HG03135 (cell line): ENCODE results near the gene CD84.
"Not testable (repeated sequence)": the region's sequence is repeated elsewhere in the genome, so short reads cannot be mapped to it uniquely, and the experiment has no call there.

Experiments used
- ATAC-seq: cut with Tn5 transposase; IDR thresholded peaks from one replicate; pipeline ENCODE4 v1.9.1; 2021; ENCODE audit warnings: mild to moderate bottlenecking, moderate library complexity; ENCODE audit not compliant: unreplicated experiment

The CD84 gene

GRCh38 chr1:160576390-160576789 is 2.9 kb downstream of the CD84 start:
- no peak for ATAC-seq

DNA sequence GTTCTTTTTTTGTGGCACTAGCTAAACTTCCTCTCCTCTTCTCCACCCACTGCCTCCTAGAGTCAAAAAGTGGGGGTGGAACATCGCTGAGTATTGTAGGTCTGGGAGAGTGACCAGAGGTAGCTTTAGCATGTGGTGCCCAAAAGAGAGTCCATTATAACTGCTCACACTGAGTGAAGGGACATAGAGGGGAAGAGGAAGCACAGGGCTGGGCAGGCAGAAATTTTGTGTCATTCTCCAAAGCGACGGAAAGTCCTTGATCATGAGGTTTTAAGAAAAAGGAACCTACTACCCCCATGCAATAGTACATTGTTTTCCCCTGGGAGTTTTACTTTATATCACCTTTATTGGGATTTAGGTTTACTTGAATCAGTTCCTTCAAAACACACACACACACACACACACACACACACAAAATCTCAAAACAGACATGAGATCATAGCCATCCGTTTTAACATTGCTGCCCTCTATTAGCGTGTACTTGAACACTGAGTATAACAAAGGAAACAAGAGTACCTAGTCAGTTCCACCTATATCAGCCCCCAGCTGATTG is 4.1 kb downstream of the CD84 start:
- no peak for ATAC-seq

DNA sequence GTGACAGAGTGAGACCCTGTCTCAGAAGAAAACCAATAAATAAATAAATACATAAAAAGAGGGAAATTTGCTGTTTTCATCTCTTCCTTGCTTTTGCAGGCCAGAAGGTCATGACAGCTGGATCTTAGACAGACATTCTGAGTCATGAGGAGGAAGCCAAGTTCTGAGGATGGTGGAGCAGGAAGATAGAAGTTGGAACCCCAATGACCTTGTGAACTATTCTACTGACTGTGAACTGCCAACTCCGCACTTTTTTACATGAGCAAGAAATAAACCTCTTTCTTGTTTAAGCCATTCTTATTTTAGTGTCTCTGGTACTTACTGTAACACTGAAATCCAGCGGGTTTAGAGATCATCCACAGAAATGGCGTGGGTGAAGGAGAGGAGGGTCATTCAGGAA is 8.5 kb downstream of the CD84 start:
- ATAC-seq = no peak

GRCh38 chr1:160569806-160570205 is 9.5 kb downstream of the CD84 start:
- ATAC-seq = no peak

DNA sequence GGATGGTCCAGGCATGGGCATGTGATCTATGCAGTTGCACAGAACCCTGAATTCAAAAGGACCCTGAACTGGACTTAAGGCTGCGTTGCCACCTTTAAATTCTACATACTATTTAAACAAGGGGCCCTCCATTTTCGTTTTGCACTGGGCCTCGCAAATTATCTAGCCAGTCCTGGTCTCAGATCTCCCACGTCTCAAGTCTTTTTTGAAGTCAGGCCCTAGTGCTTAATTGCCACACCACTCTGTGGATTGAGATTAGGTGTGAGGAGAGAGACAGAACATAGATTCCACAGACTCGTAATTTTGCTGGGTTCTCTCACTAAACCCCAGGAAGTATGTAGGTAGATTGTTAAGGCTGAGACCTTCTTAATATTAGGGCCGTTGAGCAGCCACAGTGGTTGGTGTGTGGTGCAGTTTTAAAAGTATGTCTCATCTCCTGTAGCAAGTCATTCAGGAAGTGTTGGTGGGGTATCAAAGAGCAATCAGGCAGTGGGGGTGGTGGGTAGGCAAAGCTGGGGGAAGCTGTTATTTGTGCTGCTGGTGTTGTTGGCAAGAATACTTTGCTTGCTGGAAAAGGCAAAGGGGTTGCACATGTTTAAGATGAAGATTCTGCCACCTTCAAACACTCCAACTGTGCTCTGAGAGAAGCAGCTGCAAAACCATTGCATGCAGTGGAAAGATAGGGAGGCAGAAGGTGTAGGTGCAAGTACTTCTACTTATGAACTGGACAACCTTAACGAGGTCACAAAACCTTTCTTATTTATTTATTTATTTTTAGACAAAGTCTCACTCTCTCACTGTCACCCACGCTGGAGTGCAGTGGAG is 11.2 kb downstream of the CD84 start:
- no peak for ATAC-seq

DNA sequence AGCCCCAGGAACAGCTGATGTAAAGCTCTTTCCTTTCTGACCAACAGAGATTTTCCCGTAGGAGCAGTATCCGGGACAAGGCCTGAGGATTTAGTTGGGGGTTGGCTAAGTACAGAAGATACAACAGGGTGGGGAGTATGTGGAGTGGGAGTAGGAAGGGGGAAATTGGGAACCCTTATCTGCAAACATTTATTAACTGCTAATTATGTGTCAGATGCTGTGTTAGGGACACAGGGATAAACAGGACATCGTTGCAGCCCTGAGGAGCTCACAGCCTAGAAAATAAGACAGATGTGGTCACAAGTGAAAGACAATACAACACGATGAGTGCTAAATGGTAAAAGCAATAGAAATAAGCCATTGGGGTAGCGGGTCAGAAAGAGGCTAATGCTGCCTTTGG is 12.0 kb downstream of the CD84 start:
- no peak for ATAC-seq

DNA sequence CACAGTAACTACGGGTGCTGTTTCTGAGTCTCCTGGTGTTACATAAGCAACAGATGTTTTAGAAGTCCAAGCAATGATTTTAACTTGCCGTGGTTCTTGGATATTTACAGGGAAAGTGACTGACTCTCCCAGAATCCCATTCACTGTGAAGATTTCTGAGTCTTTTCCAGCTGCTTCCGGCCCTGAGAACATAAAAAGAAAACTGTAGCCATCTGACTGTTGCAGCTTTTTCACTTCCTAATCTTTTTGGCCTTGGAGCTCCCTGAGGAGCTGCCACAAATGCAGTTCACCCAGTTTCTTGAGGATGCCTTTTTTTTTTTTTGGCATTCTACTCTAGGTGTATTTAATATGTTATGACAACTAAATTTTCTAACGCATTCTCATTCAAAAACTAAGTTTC is 13.7 kb downstream of the CD84 start:
- ATAC-seq = no peak

- not testable (repeated sequence) for ATAC-seq
These were observed 16.1 kb downstream of the CD84 start for GRCh38 chr1:160563230-160563629.

- not testable (repeated sequence) for ATAC-seq
These were observed 16.6 kb downstream of the CD84 start for GRCh38 chr1:160562745-160563144.

DNA sequence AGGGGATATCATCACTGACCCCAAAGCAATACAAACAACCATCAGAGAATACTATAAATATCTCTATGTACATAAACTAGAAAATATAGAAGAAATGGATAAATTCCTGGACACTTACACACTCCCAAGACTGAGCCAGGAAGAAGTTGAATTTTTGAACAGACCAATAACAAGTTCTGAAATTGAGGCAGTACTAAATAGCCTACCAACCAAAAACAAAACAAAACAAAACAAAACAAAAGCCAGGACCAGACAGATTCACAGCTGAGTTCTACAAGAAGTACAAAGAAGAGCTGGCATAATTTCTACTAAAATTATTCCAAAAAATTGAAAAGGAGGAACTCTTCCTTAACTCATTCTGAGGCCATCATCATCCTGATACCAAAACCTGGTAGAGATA is 18.5 kb downstream of the CD84 start:
- no peak for ATAC-seq

DNA sequence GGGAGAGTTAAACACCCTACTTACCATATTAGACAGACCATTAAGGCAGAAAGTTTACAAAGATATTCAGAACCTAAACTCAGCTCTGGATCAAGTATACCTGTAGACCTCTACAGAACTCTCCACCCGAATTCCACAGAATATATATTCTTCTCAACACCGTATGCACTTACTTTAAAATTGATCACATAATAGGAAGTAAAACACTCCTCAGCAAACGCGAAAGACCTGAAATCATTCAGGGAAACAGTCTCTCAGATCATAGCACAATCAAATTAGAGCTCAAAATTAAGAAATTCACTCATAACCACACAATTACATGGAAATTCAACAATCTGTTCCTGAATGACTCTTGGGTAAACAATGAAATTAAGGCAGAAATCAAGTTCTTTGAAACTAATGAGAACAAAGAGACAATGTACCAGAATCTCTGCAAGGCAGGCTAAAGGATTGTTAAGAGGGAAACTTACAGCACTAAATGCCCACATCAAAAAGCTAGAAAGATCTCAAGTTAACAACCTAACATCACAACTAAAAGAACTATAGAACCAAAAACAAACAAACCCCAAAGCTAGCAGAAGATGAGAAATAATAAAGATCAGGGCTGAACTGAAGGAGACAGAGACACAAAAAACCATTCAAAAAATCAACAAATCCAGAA is 19.1 kb downstream of the CD84 start:
- ATAC-seq = no peak

DNA sequence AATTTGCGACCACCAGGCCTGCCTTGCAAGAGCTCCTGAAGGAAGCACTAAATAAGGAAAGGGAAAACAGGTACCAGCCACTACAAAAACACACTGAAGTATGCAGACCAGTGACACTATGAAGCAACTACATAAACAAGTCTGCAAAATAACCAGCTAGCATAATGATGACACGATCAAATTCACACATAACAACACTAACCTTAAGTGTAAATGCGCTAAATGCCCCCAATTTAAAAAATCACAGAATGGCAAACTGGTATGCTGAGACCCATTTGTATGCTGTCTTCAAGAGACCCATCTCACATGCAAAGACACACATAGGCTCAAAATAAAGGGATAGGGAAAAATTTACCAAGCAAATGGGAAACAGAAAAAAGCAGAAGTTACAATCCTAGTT is 19.9 kb downstream of the CD84 start:
- ATAC-seq = not testable (repeated sequence)

- ATAC-seq = no peak
These were observed 20.5 kb downstream of the CD84 start for GRCh38 chr1:160558660-160559380.

DNA sequence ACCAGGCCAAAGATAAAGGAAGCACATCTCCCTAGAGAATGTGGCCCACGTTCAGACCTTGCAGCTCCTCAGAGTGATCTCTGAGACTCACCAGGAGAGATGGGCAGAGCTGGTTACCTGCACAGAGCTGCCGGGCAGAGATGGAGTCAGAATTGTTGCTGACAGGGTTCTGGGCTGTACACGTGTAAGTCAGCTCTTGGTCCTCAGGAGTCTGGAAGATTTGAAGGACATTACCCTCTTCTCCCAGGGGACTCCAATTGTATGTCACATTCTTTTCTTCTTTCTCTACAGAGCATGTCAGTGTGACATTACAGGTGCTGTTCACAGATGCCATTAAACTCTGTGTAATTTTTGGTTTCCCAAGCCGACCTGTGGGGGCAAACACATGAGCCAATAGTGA is 25.5 kb downstream of the CD84 start:
- no peak for ATAC-seq

DNA sequence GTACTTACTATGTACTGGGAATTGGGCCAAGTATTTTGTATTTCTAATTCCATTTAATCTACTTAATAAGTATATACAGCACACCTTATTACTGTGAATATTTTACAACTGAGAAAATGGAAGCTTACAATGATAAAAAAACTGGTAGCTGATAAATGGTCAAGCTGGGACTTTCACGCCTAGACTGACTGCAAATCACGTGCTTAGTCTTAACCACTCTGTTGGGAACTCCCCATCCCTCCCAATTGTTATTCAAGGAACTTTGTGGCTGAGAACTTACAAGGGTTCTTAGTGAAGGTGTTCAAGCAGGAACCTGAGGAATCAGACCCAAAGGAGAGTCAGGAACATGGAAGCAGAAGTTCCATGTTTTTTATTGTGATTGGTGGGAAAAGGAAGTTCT is 26.9 kb downstream of the CD84 start:
- ATAC-seq = no peak

GRCh38 chr1:160550572-160551034 is 28.7 kb downstream of the CD84 start:
- no peak for ATAC-seq

- ATAC-seq = no peak
These were observed 29.7 kb downstream of the CD84 start for GRCh38 chr1:160549665-160550006.

- peak; percentile 59 for ATAC-seq
These were observed 30.2 kb downstream of the CD84 start for GRCh38 chr1:160548960-160549664.

GRCh38 chr1:160548183-160548582 is 31.1 kb downstream of the CD84 start:
- ATAC-seq = no peak

GRCh38 chr1:160547422-160547821 is 31.9 kb downstream of the CD84 start:
- ATAC-seq = no peak

GRCh38 chr1:160546942-160547341 is 32.4 kb downstream of the CD84 start:
- ATAC-seq = no peak
